HG03103 (cell line): ENCODE results near the gene PRDM13.

ENCODE experiments used
- ATAC-seq: cut with Tn5 transposase; IDR thresholded peaks from one replicate; pipeline ENCODE4 v1.9.1; 2021; ENCODE audit warnings: low read depth; ENCODE audit not compliant: unreplicated experiment

Gene PRDM13

DNA sequence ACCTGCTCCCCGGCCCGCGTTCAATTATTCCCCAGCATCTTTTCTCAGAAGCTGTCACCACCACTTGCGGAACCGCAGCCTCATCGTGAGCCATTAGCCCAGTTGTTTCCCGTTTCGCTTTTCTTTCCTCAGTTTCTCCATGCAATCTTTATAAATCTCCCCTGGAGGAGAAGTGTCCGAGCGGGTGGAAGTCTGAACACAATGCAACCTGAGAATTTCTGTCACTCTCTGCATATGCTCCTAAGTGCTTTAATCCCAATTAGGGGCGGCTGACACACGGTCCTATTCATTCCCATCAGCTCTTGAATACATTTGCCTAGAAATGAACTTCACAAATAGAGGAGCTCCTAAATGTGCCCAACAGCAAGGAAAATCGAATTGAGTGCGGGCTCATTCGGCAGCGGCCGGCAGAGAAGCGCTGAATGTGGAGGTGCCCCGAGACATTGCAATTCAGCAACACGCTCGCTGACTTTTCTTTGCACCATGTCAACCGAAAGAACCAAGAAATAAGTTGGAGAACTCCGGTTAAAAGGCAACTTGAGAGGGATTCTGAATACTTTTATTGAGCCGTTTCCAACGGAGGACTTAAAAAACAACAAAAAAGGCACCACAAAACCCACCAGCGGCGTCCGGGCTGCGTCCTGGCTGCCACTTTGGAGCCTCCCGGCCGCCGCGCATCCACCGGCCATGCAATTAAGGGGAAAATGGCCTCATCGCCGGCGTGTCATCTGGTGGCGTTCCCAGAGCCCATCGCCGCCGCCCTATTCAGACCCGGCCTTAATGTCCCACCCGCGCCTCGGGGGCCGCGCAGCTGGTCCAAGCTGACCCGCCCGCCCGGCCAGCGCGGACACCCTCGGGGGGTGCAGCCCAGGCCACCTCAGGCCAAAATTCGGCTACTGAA, 3.9 kb upstream of the PRDM13 start:
- no peak for ATAC-seq

DNA sequence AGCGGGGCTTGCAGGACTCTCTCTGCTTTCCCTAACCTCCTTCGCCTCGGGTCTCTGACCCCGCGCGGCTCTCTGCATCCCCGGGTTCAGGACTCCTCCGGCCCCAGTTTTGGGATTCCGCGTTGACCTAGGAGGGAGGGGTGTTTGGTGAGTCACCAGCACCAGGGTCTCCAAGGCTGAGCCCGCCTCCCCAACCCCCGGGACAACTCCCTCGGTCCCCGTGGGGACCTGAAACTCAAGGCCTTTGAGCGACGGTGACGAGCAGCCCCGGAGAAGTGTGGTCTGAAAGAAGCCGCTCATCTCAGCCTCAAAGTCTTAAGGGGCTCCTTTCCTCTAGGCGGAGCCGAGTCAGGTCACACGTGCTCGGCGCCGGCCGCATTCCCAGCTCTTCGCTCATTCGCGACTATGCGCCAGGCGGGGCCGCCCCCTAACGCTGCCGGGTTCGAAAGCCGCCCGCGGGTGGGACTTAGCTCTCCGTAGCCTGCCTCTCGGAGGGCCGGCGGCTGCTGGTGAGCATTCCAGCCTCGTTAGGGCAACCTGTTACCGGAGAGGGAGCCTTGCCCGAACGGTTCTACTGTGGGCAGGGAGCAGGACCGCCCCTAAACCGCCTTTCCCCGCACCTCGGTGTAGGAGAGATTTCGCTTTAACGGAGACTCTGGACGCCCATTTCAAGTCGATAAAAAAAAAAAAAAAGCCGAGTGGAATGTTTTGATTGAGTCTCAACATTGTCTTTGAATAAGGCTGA, 3.0 kb upstream of the PRDM13 start:
- ATAC-seq: peak; percentile 48

DNA sequence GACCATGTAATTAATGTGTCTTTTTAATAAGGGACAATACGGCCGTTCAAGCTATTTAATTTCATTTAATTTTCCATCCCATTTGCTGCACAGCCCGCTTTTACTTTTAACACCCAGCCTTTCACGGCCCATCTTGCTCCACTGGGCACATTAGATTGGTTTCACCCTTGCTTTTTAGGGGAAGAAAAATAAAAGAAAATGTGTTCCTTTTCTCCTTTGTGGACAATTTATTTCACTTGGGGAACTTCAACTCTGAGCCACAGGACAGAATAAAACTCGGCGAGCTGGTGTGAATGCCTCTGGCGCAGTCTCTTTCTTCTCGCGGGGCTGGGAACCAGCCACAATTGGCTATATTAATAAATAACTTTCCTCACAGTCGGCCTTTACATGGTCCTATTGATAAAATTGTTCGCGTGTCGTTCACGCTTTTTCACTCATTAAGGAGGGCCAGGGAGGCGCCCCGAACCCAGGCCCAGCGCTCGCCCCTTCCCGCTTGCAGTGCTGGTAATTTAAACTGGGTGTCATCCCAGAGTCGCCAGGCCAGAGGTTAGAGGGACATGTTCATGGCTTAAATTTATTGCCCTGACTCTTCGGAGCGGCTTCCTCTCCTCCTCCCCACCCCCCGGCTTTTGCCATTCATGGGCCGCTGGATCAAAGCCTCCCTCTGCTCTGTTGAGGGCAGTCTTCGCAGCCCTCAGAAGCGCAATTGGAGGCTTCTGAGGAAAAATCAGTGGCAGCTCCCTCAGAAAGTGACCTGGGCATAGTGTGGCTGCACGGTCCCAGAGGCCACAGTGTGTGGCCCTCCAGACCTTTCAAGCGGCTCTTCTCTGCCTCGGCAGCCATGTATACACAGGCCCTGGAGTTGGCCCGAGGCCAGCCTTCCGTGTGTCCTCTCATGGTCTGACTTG, 2.2 kb upstream of the PRDM13 start:
- no peak for ATAC-seq

DNA sequence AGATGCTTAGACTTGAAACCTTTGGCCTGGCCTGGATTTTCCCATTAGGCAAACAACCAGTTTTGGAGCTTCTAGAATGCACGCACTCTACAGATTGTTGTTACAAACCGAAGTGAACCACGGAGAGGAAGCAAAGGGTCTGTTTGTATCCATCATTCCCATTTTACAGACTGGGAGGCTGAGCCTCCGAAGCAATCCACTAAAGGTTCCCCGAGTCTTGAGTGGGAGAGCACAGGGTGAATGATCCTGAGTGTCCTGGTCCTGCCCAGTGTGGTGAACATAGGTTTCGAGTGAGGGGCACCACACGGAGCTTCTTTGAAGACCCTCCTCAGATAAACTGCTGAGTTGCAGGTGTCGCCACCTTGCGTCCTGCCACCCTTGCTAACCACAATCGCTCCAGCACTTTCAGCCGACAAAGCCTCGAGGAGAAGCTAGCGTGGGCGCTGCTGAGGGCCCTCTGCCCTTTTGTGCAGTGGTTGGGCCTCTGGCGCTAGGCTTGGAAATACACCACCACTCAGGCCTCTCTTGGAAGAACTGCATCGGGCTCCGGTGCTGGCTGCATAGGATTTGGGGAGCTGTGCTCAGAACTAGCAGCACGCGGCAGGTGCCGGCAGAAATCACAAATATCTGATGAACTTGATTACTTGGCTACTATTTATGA, 1.4 kb upstream of the PRDM13 start:
- ATAC-seq: no peak

DNA sequence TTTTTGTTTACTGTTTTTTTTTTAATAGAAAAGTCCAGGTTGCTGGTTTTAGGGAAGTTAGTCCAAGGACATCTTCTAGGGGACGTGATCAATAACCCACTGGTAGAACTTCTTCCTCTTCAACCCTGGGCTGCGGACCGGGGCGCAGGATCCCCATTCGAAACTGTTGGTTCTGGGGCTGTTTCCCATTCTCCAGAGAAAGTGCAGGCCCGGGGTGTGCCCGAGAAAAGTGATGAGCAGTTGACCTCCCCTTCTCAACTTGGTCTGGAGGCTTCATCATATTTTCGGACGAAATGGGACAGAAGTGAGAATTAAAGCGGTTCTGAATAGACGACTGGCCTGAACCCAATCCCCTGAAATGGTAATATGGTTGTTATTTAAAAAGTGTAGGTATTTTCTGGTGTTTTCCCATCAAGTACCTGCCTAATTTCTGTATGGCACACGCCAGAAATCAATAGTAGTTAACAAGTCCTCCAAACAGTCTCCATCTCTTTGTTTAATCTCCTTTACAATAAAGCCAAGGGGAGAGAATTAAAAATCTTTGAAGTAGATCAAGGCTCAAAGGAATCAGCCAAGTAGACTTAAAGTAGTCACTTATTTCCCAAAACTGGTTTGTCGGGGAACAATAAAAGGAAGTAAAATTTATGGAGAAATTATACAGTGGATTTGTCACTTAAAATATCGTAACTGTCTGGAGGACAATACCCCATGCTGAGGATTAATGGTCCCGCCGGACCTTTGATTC, 550 bp upstream of the PRDM13 start:
- no peak for ATAC-seq

DNA sequence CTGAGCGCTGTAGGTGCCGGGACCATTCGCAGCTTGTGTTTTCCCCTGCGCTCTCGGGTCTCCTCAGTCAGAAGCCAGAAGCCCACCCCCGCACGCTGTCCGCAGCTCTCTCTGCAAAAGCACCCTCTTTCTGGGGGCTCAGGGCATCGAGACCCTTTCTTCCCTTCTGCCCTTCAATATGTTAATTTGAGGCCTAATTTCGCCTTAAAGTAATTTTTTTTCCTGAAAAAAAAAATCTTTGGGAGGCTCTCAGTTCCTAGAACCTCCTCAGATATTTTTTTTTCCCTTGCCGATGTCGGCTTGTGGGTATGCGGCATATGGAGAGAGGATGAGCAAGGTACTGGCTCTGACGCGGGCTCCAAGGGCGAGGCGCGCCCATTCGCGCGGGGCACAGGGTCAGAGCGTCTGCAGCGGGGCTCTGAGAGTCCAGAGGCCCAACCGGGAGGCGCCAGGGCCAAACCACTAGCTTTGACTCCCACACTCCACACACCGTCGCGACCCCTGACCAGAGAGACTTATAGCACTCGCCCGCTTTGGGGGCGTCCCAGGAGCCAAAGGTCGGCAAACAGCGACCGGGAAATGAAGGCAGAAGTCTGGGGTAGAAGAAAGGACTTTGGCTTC, 893 bp downstream of the PRDM13 start:
- no peak for ATAC-seq

DNA sequence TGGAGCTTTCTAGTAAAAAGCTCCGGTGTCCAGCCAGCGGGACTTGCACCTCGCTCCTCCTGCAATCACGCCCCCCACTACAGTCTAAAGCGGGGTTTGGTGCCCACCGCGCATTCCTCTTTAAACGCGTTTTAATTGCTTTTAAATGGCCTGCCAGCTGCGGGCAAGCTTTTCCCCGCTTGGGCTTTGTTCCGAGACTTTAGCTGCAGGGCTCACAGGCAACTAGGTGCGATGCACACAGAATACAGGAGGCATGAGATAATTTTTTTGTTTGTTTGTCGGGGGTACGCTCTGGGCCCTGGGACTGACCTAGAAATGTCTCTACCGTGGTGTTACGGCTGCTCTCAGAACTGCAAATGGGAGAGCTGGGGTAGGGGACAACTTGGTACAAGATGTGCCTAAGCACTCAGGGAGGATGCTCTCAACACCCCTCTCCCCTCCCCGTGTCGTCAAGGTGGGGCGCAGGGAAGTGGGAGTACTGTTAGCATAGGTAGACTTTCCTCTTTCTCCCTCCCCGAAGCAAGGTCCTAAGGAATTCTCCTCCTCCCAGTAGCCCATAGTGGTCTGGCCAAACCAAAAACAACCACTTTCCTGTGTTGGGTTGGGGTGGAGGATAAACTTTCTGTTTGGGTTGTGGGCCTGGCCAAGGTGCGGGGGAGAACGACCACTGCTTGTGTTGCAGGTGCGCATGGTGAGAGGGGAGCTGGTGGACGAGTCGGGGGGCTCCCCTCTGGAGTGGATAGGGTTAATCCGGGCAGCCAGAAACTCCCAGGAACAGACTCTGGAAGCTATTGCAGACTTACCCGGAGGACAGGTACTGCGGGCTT, 1.6 kb downstream of the PRDM13 start:
- ATAC-seq: no peak

DNA sequence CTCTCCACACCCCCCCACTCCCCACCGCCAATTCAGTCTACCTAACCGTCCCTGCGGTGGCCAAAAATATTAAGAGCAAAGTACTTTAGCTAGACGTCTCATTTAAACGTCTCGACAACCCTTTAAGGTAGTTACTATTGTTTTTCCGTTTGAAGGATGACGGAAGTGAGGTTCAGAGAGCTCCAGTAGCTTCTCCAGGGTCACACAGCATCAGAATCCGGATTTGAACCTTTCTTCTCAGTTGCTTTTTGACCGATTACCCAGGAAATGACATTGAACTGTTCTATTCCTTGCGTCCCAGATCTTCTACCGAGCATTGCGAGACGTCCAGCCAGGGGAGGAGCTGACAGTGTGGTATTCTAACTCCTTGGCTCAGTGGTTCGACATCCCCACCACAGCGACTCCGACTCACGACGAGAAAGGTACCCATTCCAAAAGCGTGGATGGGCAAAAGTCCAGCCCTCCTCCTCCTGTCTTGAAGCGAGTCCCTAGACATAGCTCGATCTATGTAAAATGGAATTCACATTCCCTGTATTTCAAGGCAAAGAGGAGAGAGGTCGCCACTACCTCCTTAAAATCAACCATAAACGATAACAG, 2.4 kb downstream of the PRDM13 start:
- no peak for ATAC-seq

DNA sequence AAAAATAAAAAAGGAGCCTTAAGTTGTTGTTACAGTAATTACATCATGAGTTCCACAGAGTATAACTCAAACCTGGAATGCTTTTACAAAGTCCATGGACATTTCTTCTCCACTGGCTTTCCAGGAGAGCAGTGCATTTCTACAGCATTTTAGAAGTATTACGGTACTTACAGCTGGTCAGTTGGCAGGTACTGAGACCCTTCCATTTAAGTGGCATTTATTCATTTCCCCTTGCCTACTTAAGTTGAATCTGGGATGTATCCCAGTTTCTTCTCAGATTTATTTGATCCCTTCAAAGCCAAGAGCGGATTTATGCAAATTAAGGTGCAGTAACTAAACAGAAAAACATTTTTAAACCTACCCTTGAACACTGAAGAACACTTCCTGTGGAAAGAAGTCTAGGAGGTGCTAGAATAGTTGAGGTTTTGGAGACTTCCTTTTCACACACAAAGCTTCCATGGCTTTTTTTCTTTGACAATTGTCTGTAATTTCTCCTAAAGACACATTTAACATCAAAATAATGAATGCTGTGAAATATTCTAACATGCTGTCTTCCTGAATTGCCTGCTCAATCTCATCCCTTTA, 3.4 kb downstream of the PRDM13 start:
- ATAC-seq: no peak

DNA sequence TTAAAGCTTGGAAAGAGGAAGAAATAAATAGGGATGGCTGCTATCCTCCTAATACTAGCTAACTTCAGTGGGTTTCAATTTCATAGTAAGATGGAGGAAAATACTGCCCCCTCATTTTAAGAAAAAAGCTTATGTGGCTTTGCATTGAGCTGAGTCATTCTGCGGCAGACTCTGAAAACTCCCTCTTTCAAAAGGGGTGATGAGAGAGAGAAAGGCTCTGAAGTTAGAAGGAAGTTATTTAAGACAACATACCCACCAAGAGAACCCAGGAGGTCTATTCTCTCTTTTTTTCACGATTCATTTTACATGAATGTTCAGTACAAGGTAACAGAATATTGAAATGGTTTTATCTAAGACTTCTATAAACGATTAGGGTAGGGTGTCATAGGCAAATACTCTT, 4.5 kb downstream of the PRDM13 start:
- ATAC-seq: peak; percentile 57

DNA sequence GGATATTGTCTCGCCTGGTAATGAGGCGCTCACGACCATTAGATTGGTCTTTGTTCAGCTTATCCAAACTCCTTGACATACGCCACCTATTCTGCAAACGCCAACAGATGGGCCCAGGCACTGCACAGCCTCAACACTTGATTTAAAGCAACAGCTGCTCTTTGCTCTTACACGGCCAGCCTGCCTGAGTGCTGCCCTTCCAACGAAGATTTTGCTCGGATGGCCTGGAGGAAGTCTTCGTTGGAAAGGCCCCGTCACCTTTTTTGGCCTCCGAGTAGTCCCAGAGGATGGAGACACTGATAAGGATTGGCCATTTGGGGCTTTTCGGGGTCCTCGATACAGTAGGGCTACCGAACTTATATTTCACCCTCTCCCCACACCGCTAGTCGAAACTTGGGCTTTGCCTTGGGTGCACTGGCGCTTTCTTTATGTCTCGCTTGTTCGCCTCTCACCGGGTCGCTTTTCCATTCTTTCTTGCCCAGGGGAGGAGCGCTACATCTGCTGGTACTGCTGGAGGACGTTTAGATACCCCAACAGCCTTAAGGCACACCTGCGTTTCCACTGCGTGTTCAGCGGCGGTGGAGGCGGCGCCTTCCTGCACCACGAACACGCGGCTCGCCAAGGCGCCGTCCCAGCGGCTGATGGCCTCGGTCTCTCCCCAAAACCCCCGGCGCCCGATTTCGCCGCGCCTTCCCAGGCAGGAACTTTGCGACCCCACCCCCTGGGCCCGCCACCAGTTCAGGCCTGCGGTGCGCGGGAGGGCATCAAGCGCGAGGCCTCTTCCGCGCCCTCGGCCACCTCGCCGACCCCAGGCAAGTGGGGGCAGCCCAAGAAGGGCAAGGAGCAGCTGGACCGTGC, 6.1 kb downstream of the PRDM13 start:
- ATAC-seq: no peak

DNA sequence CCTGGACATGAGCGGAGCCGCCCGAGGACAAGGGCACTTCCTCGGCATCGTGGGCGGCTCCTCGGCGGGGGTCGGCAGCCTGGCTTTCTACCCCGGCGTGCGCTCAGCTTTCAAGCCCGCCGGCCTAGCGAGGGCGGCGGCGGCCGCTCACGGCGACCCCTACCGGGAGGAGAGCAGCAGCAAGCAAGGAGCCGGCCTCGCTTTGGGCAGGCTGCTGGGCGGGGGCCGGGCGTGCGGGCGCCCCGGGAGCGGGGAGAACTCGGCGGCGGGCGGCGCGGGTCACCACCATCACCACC, 6.7 kb downstream of the PRDM13 start:
- peak; percentile 47 for ATAC-seq

DNA sequence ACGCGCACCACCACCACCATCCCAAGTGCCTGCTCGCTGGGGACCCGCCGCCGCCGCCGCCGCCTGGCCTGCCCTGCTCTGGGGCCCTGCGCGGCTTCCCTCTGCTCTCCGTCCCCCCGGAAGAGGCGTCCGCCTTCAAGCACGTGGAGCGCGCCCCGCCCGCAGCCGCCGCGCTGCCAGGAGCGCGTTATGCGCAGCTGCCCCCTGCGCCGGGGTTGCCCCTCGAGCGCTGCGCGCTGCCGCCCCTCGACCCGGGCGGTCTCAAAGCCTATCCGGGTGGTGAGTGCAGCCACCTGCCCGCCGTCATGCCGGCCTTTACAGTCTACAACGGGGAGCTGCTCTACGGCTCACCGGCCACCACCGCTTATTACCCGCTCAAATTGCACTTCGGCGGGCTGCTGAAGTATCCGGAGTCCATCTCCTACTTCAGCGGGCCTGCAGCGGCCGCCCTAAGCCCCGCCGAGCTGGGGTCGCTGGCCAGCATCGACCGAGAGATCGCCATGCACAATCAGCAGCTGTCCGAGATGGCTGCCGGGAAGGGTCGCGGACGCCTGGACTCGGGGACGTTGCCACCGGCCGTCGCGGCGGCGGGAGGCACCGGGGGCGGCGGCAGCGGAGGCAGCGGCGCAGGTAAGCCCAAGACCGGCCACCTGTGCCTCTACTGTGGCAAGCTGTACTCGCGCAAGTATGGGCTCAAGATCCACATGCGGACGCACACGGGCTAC, 7.2 kb downstream of the PRDM13 start:
- ATAC-seq: peak; percentile 41

DNA sequence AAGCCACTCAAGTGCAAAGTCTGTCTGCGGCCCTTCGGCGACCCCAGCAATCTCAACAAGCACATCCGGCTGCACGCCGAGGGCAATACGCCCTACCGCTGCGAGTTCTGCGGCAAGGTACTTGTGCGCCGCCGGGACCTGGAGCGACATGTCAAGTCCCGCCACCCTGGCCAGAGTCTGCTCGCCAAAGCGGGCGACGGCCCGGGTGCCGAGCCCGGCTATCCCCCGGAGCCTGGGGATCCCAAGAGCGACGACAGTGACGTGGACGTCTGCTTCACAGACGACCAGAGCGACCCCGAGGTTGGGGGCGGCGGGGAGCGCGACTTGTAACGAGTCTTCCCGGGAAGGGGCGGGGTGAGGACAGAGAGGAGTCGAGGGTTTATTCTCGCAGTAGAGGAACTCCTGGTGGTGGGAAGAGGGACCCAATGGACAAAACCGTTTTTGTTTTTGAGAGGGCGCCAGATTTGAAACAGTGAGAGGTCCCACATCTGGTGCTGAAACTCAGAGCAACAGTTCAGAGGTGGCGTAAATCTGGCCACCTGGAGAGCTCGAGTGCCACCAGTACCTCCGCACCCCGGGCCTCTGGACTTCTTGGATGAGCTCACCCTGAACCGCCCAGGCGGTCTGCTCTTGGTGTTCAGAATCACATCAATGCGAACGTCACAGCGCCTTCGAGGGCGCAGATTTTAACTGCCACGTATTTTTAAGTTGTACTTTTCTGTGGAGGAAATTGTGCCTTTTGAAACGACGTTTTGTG, 8.0 kb downstream of the PRDM13 start:
- no peak for ATAC-seq

DNA sequence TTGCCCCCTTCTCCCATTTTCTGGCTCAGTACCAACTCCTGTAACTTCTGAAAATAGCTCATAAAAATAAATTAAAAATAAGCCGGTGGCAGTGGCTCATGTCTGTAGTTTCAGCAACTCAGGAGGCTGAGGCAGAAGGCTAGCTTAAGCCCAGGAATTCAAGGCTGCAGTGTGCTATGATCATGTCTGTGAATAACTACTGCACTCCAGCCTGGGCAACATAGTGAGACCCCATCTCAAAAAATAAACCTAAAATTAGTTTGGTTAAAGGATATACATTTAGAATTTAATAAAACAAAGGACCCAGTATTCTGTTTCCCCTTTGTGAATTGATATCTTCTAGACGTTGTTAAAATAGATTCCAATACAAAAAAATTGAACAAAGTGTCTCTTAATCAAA, 10.5 kb downstream of the PRDM13 start:
- no peak for ATAC-seq
